ENCODE results near the gene ABHD12. TPM values are rescaled to one million over a fixed set of nuclear protein-coding genes. Genes with fewer than 3 reads are reported as not detected.

Gene ABHD12
- polyA plus RNA-seq, 3 donors from 2014 or later: 41.8 to 77.8 (median 49.2) TPM

- Mint-ChIP-seq H3K27ac (no peak overlapping the region), H3K36me3 (peaks cover 0 to 6% (median 0%) of the 10 kb centered on the region in 3 donors), H3K9me3 (no peaks in the 10 kb centered on the region), H3K4me3 (no peak overlapping the region), H3K27me3 (ENCODE audit: low read depth in 3 of 3) (peaks cover 0 to 4% (median 0%) of the 10 kb centered on the region in 3 donors), H3K4me1 (peaks cover 34 to 59% of the 10 kb centered on the region in 2 donors)
- DNase-seq: no peak
These were observed 135.5 kb downstream of the ABHD12 start for GRCh38 chr20:25254986-25255680.

- Mint-ChIP-seq H3K27ac (no peak overlapping the region), H3K4me3 (no peak overlapping the region), H3K9me3 (no peaks in the 10 kb centered on the region), H3K27me3 (ENCODE audit: low read depth in 3 of 3) (peaks cover 0 to 3% (median 0%) of the 10 kb centered on the region in 3 donors), H3K4me1 (peaks cover 35 to 59% of the 10 kb centered on the region in 2 donors), H3K36me3 (peaks cover 0 to under 1% (median 0%) of the 10 kb centered on the region in 3 donors)
- DNase-seq: no peak
These were observed 136.1 kb downstream of the ABHD12 start for GRCh38 chr20:25254571-25254970.

- Mint-ChIP-seq H3K9me3 (no peaks in the 10 kb centered on the region), H3K4me3 (no peak overlapping the region), H3K36me3 (no peaks in the 10 kb centered on the region), H3K27ac (no peak overlapping the region), H3K27me3 (ENCODE audit: low read depth in 3 of 3) (peaks cover 0 to 6% (median 1%) of the 10 kb centered on the region in 3 donors), H3K4me1 (peaks cover 39 to 59% of the 10 kb centered on the region in 2 donors)
- DNase-seq: no peak
These were observed 136.9 kb downstream of the ABHD12 start for GRCh38 chr20:25253606-25254275.

DNA sequence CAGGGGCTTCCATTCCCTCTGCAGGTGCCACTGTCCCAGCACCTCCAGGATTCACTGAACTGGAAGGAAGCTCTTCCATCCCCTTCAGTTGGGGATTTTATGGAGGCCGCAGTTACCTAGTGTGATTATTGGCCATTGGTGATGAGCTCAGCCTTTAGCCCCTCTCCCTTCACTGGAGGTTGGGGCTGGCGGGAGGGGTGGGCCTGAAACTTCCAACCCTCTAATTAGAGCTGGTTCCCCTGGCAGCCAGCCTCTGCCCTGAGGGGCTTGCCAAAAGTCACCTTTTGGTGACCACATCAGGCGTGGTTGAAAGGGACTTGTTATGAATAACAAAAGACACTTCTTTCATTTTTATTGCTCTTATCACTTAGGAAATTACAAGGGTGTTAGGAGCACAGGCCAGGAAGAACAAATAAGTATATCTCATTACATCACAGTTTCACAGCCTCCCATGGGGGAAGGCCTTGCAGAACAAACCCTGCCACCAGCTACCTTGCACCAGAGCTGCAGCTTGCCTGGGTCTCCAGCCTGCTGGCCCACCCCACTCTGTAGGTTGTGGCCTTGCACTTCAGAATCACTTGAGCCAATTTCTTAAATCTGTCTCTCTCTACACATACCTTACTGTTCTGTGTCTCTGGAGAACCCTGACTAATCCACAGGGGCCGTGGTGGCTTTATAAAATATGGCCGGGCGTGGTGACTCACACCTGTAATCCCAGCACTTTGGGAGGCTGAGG, 137.8 kb downstream of the ABHD12 start:
- Mint-ChIP-seq H3K4me1 (peaks cover 40 to 54% of the 10 kb centered on the region in 2 donors), H3K9me3 (no peaks in the 10 kb centered on the region), H3K36me3 (no peaks in the 10 kb centered on the region), H3K4me3 (no peak overlapping the region), H3K27ac (peak overlapping the region in 1 of 6 donors; percentile 22), H3K27me3 (ENCODE audit: low read depth in 3 of 3) (peaks cover 2 to 11% (median 2%) of the 10 kb centered on the region in 3 donors)
- no peak for DNase-seq

GRCh38 chr20:25252230-25252651, 138.4 kb downstream of the ABHD12 start:
- no peak overlapping the region for H3K4me3 Mint-ChIP-seq
- peaks cover 37 to 52% of the 10 kb centered on the region in 2 donors for H3K4me1 Mint-ChIP-seq
- H3K36me3 Mint-ChIP-seq: no peaks in the 10 kb centered on the region
- no peak for DNase-seq
- no peaks in the 10 kb centered on the region for H3K9me3 Mint-ChIP-seq
- peak overlapping the region in 1 of 6 donors; percentile 22 for H3K27ac Mint-ChIP-seq
- peaks cover 2 to 11% (median 2%) of the 10 kb centered on the region in 3 donors for H3K27me3 Mint-ChIP-seq (ENCODE audit: low read depth in 3 of 3)

GRCh38 chr20:25251558-25251957, 139.1 kb downstream of the ABHD12 start:
- Mint-ChIP-seq H3K27me3 (ENCODE audit: low read depth in 3 of 3) (peaks cover 2 to 16% (median 2%) of the 10 kb centered on the region in 3 donors), H3K4me3 (no peak overlapping the region), H3K4me1 (peaks cover 43 to 55% of the 10 kb centered on the region in 2 donors), H3K36me3 (no peaks in the 10 kb centered on the region), H3K9me3 (no peaks in the 10 kb centered on the region), H3K27ac (no peak overlapping the region)
- DNase-seq: no peak

DNA sequence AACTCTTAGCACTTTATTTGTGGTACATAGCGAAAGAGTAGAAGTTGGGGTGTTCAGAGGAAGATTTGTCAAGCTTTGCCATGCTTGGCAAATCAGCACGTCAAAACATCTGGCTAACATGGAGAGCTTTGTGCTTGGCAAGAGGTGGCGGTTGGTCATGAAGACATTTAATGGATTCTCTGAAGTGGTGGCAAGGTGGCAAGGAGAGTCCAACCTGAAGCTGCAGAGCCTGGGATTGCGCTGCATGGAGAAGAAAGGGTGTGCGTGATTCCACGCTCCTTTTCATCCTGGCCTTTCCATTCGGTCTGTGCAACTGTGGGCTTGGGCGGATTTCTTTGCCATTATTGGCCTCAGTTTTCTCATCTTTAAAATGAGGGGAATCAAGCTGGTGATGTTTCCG, 139.6 kb downstream of the ABHD12 start:
- H3K36me3 Mint-ChIP-seq: no peaks in the 10 kb centered on the region
- no peak for DNase-seq
- H3K9me3 Mint-ChIP-seq: no peaks in the 10 kb centered on the region
- H3K27ac Mint-ChIP-seq: no peak overlapping the region
- H3K27me3 Mint-ChIP-seq (ENCODE audit: low read depth in 3 of 3): peaks cover 2 to 18% (median 2%) of the 10 kb centered on the region in 3 donors
- peaks cover 41 to 59% of the 10 kb centered on the region in 2 donors for H3K4me1 Mint-ChIP-seq
- H3K4me3 Mint-ChIP-seq: no peak overlapping the region

DNA sequence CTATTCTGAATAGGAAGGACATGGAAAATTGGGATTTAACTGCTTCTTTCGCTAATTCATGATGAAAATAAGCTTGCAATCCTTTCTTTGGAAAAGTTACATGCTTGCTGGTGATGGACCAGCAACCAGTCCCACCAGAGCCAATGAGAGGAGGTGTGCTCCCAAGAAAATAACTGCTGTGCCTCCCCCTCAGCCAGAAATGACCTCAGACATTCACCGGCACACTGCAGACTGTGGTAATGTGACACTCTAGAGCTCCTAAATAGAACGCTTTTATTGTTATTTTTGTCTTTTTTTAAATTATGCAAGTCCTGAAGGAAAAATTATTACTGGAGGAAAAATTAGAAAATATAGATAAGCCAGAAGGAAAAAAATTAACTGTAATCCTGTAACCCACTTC, 140.1 kb downstream of the ABHD12 start:
- Mint-ChIP-seq H3K27me3 (ENCODE audit: low read depth in 3 of 3) (peaks cover 2 to 18% (median 2%) of the 10 kb centered on the region in 3 donors), H3K36me3 (no peaks in the 10 kb centered on the region), H3K4me1 (peaks cover 40 to 59% of the 10 kb centered on the region in 2 donors), H3K4me3 (peak overlapping the region in 3 of 5 donors; percentile 18 to 89 (median 45)), H3K9me3 (no peaks in the 10 kb centered on the region), H3K27ac (no peak overlapping the region)
- no peak for DNase-seq

Other genes with a start within 250 kb of the ABHD12 start
- 10 to 100 TPM; 22.6 to 36.9 (median 30.0) TPM for gene ENTPD6, start 195.1 kb downstream of the ABHD12 start, polyA plus RNA-seq
- gene PYGB, start 142.8 kb downstream of the ABHD12 start, polyA plus RNA-seq: 10 to 100 TPM; 39.3 to 56.0 (median 51.0) TPM
- gene GINS1, start 16.8 kb upstream of the ABHD12 start, polyA plus RNA-seq: 1 to 10 TPM; 1.0 to 2.2 (median 2.0) TPM
- under 1 TPM in 2 of 3 donors, not detected in 1; 0.19 to 0.77 TPM for gene NINL, start 194.7 kb upstream of the ABHD12 start, polyA plus RNA-seq
- 1 to 10 TPM; 2.4 to 4.9 (median 2.5) TPM for gene NANP, start 233.2 kb upstream of the ABHD12 start, polyA plus RNA-seq